Osteoblast (primary cell): ENCODE results near the gene TGIF1. TPM values are rescaled to one million over a fixed set of nuclear protein-coding genes. Genes with fewer than 3 reads are reported as not detected.

Experiments
- DNase-seq: peaks from one replicate; pipeline ENCODE4 v3.0.0; 2011; ENCODE audit warnings: low spot score, mixed read lengths; ENCODE audit not compliant: insufficient read length; ENCODE audit errors: missing footprints
- H2AFZ ChIP-seq: 2 replicates; pipeline ENCODE4 v1.6.0; 2011; ENCODE audit warnings: mild to moderate bottlenecking, low read length
- H3K27ac ChIP-seq: 2 replicates; pipeline ENCODE4 v1.5.1; 2011; ENCODE audit warnings: mild to moderate bottlenecking, low read depth, low read length, moderate library complexity
- H3K27me3 ChIP-seq: 2 replicates; pipeline ENCODE4 v1.6.0; 2012; ENCODE audit warnings: mild to moderate bottlenecking, control low read depth, inconsistent platforms, low read length, moderate library complexity; ENCODE audit not compliant: insufficient read depth
- H3K36me3 ChIP-seq: 2 replicates; pipeline ENCODE4 v1.5.1; 2011; ENCODE audit warnings: mild to moderate bottlenecking, low read length, control low read depth, moderate library complexity; ENCODE audit not compliant: insufficient read depth
- H3K4me1 ChIP-seq: 2 replicates; pipeline ENCODE4 v1.5.1; 2011; ENCODE audit warnings: mild to moderate bottlenecking, low read length, control low read depth, moderate library complexity; ENCODE audit not compliant: insufficient read depth
- H3K4me2 ChIP-seq: 2 replicates; pipeline ENCODE4 v1.6.0; 2011; ENCODE audit warnings: mild to moderate bottlenecking, low read length; ENCODE audit not compliant: insufficient read depth
- H3K4me3 ChIP-seq: fragments of 200-600 bp; sonication (generic); 3 replicates; pipeline ENCODE4 v1.5.1; 2012; ENCODE audit warnings: mild to moderate bottlenecking, low read length, inconsistent platforms; ENCODE audit not compliant: insufficient read depth
- H3K79me2 ChIP-seq: 2 replicates; pipeline ENCODE4 v1.6.0; 2012; ENCODE audit warnings: mild to moderate bottlenecking, low read length, control low read depth, inconsistent platforms; ENCODE audit not compliant: insufficient read depth
- H3K9me3 ChIP-seq: 2 replicates; pipeline ENCODE4 v1.5.1; 2011; ENCODE audit warnings: low read depth, low read length, control low read depth
- H4K20me1 ChIP-seq: 2 replicates; pipeline ENCODE4 v1.6.0; 2012; ENCODE audit warnings: mild to moderate bottlenecking, low read length, control low read depth; ENCODE audit not compliant: insufficient read depth
- CTCF ChIP-seq: IDR thresholded peaks from 2 replicates; pipeline ENCODE4 v1.5.1; 2011; ENCODE audit warnings: mild to moderate bottlenecking, low read depth, low read length, moderate library complexity; ENCODE audit errors: extremely low read depth
- total RNA-seq: library from RNA; depleted of rRNA; stranded (reverse); fragments of >200 nt; gene quantifications from 2 replicates; pipeline ENCODE4 v1.2.3, GENCODE V29; 2012

Gene TGIF1
- total RNA-seq, 1 donor, result 150 TPM

GRCh38 chr18:3492721-3493120 lies 42.7 kb downstream of the TGIF1 start:
- H4K20me1 ChIP-seq, result no peaks in the 10 kb centered on the region
- H3K36me3 ChIP-seq, result no peaks in the 10 kb centered on the region
- no peaks in the 10 kb centered on the region for H3K4me1 ChIP-seq
- H2AFZ ChIP-seq, result no peak overlapping the region
- no peak for TF ChIP-seq CTCF
- H3K9me3 ChIP-seq, result no peaks in the 10 kb centered on the region
- no peak for DNase-seq
- H3K27ac ChIP-seq, result no peak overlapping the region
- no peak overlapping the region for H3K4me3 ChIP-seq
- no peaks in the 10 kb centered on the region for H3K79me2 ChIP-seq
- peaks cover 3% of the 10 kb centered on the region for H3K27me3 ChIP-seq
- H3K4me2 ChIP-seq, result no peak overlapping the region

GRCh38 chr18:3493501-3494244 lies 43.7 kb downstream of the TGIF1 start:
- DNase-seq, result no peak
- Histone ChIP-seq H3K9me3 (no peaks in the 10 kb centered on the region), H3K4me1 (no peaks in the 10 kb centered on the region), H3K4me2 (peak overlapping the region; percentile 38), H3K27ac (no peak overlapping the region), H2AFZ (peak overlapping the region; percentile 58), H3K4me3 (peak overlapping the region; percentile 31), H4K20me1 (no peaks in the 10 kb centered on the region), H3K79me2 (no peaks in the 10 kb centered on the region), H3K36me3 (no peaks in the 10 kb centered on the region), H3K27me3 (peaks cover 3% of the 10 kb centered on the region)
- TF ChIP-seq CTCF, result no peak

GRCh38 chr18:3494245-3494526 lies 44.2 kb downstream of the TGIF1 start:
- no peaks in the 10 kb centered on the region for H3K9me3 ChIP-seq
- H3K4me2 ChIP-seq, result no peak overlapping the region
- H3K4me1 ChIP-seq, result no peaks in the 10 kb centered on the region
- no peaks in the 10 kb centered on the region for H3K79me2 ChIP-seq
- DNase-seq, result no peak
- H4K20me1 ChIP-seq, result no peaks in the 10 kb centered on the region
- no peaks in the 10 kb centered on the region for H3K36me3 ChIP-seq
- no peak overlapping the region for H3K4me3 ChIP-seq
- no peak overlapping the region for H3K27ac ChIP-seq
- no peak overlapping the region for H2AFZ ChIP-seq
- H3K27me3 ChIP-seq, result peaks cover 3% of the 10 kb centered on the region
- TF ChIP-seq CTCF, result no peak

GRCh38 chr18:3494569-3494968 lies 44.6 kb downstream of the TGIF1 start:
- H3K79me2 ChIP-seq, result no peaks in the 10 kb centered on the region

More at GRCh38 chr18:3494569-3494968, 44.6 kb downstream of the TGIF1 start:
- Histone ChIP-seq H3K4me3 (no peak overlapping the region), H3K27me3 (peaks cover 3% of the 10 kb centered on the region), H3K4me1 (peaks cover 2% of the 10 kb centered on the region), H3K9me3 (no peaks in the 10 kb centered on the region), H4K20me1 (no peaks in the 10 kb centered on the region), H2AFZ (no peak overlapping the region), H3K4me2 (no peak overlapping the region), H3K36me3 (no peaks in the 10 kb centered on the region), H3K27ac (no peak overlapping the region)
- DNase-seq, result no peak
- TF ChIP-seq CTCF, result no peak
